IMR-90 (cell line): ENCODE measurements around the gene TMEM81. TPM values are rescaled to one million over a fixed set of nuclear protein-coding genes. Genes with fewer than 3 reads are reported as not detected.

Experiments used
- ATAC-seq: fragments of 200-7000 bp; cut with Tn5 transposase; 2 replicates; pipeline ENCODE4 v1.9.1; 2020; ENCODE audit warnings: low read depth, mild to moderate bottlenecking, moderate library complexity
- BruUV-seq: library from RNA; stranded (reverse); fragments of 400-500 nt; replicated peaks from 2 replicates; lab custom pipeline; 2021; lab: Mats Ljungman, UMichigan
- CTCF ChIA-PET: fragments of 300-600 bp; formaldehyde crosslinking; extraction: SDS; loops from one replicate; lab custom pipeline; 2021; ENCODE audit warnings: antibody characterized with exemption; lab: Yijun Ruan, JAX
- POLR2A ChIA-PET: fragments of 300-600 bp; sonication (Branson Sonifier 250); formaldehyde crosslinking; loops from one replicate; lab custom pipeline; 2022; ENCODE audit warnings: antibody characterized with exemption; ENCODE audit not compliant: unreplicated experiment; lab: Charles Lee
- DNase-seq: peaks from one replicate; pipeline ENCODE4 v3.0.0; 2013
- H2AFZ ChIP-seq: replicated peaks from 2 replicates; pipeline ENCODE3; 2013; ENCODE audit warnings: low read length, mild to moderate bottlenecking; ENCODE audit not compliant: poor library complexity
- H2AK5ac ChIP-seq: 2 replicates; pipeline ENCODE4 v1.6.1; 2013; ENCODE audit warnings: low read depth, low read length, inconsistent platforms
- H2AK9ac ChIP-seq: replicated peaks from 2 replicates; pipeline ENCODE3; 2013; ENCODE audit warnings: mild to moderate bottlenecking, low read depth, low read length, moderate library complexity; ENCODE audit not compliant: poor library complexity
- H2BK120ac ChIP-seq: 2 replicates; pipeline ENCODE4 v1.6.1; 2013; ENCODE audit warnings: low read depth, low read length, inconsistent platforms
- H2BK15ac ChIP-seq: 3 replicates; pipeline ENCODE4 v1.6.1; 2013; ENCODE audit warnings: low read depth, low read length, inconsistent platforms
- H2BK20ac ChIP-seq: 2 replicates; pipeline ENCODE4 v1.6.1; 2013; ENCODE audit warnings: low read depth, mild to moderate bottlenecking, inconsistent platforms, low read length, moderate library complexity
- H2BK5ac ChIP-seq: 2 replicates; pipeline ENCODE4 v1.6.1; 2013; ENCODE audit warnings: mild to moderate bottlenecking, low read depth, low read length, inconsistent platforms; ENCODE audit not compliant: poor library complexity, severe bottlenecking
- H3K14ac ChIP-seq: replicated peaks from 2 replicates; pipeline ENCODE4 v1.6.1; 2013; ENCODE audit warnings: low read depth, low read length, inconsistent platforms
- H3K18ac ChIP-seq: 2 replicates; pipeline ENCODE4 v1.6.1; 2013; ENCODE audit warnings: low read depth, low read length, control low read depth
- H3K23ac ChIP-seq: 2 replicates; pipeline ENCODE4 v1.6.1; 2013; ENCODE audit warnings: low read depth, low read length, inconsistent platforms
- H3K27ac ChIP-seq: 2 replicates; pipeline ENCODE4 v1.5.1; 2013; ENCODE audit warnings: mild to moderate bottlenecking, control low read depth, low read length; ENCODE audit not compliant: insufficient read depth
- H3K27me3 ChIP-seq: 2 replicates; pipeline ENCODE4 v1.6.1; 2013; ENCODE audit warnings: low read length; ENCODE audit not compliant: control insufficient read depth, insufficient read depth
- H3K36me3 ChIP-seq: 2 replicates; pipeline ENCODE4 v1.6.1; 2013; ENCODE audit warnings: low read length, mixed read lengths; ENCODE audit not compliant: control insufficient read depth, insufficient read depth
- H3K4ac ChIP-seq: 2 replicates; pipeline ENCODE4 v1.6.1; 2013; ENCODE audit warnings: low read depth, low read length, inconsistent platforms
- H3K4me1 ChIP-seq: 2 replicates; pipeline ENCODE4 v1.6.1; 2013; ENCODE audit warnings: low read length, mixed read lengths; ENCODE audit not compliant: control insufficient read depth, insufficient read depth
- H3K4me2 ChIP-seq: 2 replicates; pipeline ENCODE4 v1.6.1; 2013; ENCODE audit warnings: low read depth, mild to moderate bottlenecking, control low read depth, low read length, moderate library complexity
- H3K4me3 ChIP-seq: 2 replicates; pipeline ENCODE4 v1.5.1; 2013; ENCODE audit warnings: low read depth, mild to moderate bottlenecking, control low read depth, low read length, moderate library complexity; ENCODE audit not compliant: insufficient read depth
- H3K56ac ChIP-seq: 2 replicates; pipeline ENCODE4 v1.6.1; 2013; ENCODE audit warnings: low read length, inconsistent platforms; ENCODE audit not compliant: insufficient read depth; ENCODE audit errors: extremely low read depth
- H3K79me1 ChIP-seq, 2 experiments: 2 replicates each; pipeline ENCODE4 v1.6.1; 2013; ENCODE audit warnings: low read length in 2 of 2, inconsistent platforms in 1 of 2, low read depth in 1 of 2
- H3K9ac ChIP-seq: 2 replicates; pipeline ENCODE4 v1.6.1; 2013; ENCODE audit warnings: low read depth, low read length, control low read depth
- H3K9me1 ChIP-seq: 2 replicates; pipeline ENCODE4 v1.6.1; 2013; ENCODE audit warnings: low read length, inconsistent platforms; ENCODE audit not compliant: insufficient read depth
- H3K9me3 ChIP-seq: 2 replicates; pipeline ENCODE4 v1.6.1; 2013; ENCODE audit warnings: low read length; ENCODE audit not compliant: control insufficient read depth, insufficient read depth
- H4K20me1 ChIP-seq: 2 replicates; pipeline ENCODE4 v1.6.1; 2013; ENCODE audit warnings: low read length, inconsistent platforms; ENCODE audit not compliant: insufficient read depth
- H4K5ac ChIP-seq: 2 replicates; pipeline ENCODE4 v1.6.1; 2013; ENCODE audit warnings: mild to moderate bottlenecking, low read depth, low read length, control low read depth
- H4K8ac ChIP-seq, 2 experiments: 2 replicates each; pipeline ENCODE4 v1.6.1; 2013; ENCODE audit warnings: low read depth in 2 of 2, low read length in 2 of 2, control low read depth in 1 of 2, inconsistent platforms in 1 of 2
- H4K91ac ChIP-seq: 2 replicates; pipeline ENCODE4 v1.6.1; 2013; ENCODE audit warnings: low read depth, low read length, inconsistent platforms; ENCODE audit not compliant: insufficient read depth
- RAD21 ChIP-seq: IDR thresholded peaks from 2 replicates; pipeline ENCODE4 v1.6.1; 2012; ENCODE audit warnings: low read length, improper control_type of control experiment
- WGBS, 2 experiments: methylation state at CpG; one replicate each; pipeline versions ENCODE4 v1.1.5 to v1.1.7; 2013; ENCODE audit warnings: missing lambda C conversion rate in 2 of 2; ENCODE audit not compliant: insufficient read length in 1 of 2; ENCODE audit errors: extremely low coverage in 2 of 2; 5-methylcytosine and 5-hydroxymethylcytosine counted together
- dilution Hi-C: fragments of 300-500 bp; cut with HindIII; formaldehyde crosslinking; loops from one replicate; pipeline ENCODE4 v1.14.3; 2018; ENCODE audit warnings: low sequenced_read_pairs; ENCODE audit not compliant: unreplicated experiment
- in situ Hi-C: fragments of 300-500 bp; cut with MboI; formaldehyde crosslinking; loops from 3 replicates; pipeline ENCODE4 v1.14.3; 2019; ENCODE audit warnings: low sequenced_read_pairs, inconsistent platforms, mixed read lengths
- intact Hi-C: fragments of 100-400 bp; cut with micrococcal nuclease; formaldehyde crosslinking; loops from 2 replicates; pipeline ENCODE4 v1.10.0; 2022
- polyA plus RNA-seq, 3 experiments: library from polyadenylated mRNA; depleted of rRNA; stranded (reverse); fragments of >200 nt; gene quantifications; 2 replicates each; pipeline ENCODE4 v1.2.3, GENCODE V29; 2012; ENCODE audit warnings: low replicate concordance in 1 of 3
- total RNA-seq: library from RNA; depleted of rRNA; stranded (reverse); fragments of >200 nt; gene quantifications from 2 replicates; pipeline ENCODE4 v1.2.3, GENCODE V29; 2012

TMEM81 gene
- total and polyA plus RNA-seq, 2 of the 4 experiments (the other 2 are of a cell fraction) = 1.5 to 1.8 TPM

DNA sequence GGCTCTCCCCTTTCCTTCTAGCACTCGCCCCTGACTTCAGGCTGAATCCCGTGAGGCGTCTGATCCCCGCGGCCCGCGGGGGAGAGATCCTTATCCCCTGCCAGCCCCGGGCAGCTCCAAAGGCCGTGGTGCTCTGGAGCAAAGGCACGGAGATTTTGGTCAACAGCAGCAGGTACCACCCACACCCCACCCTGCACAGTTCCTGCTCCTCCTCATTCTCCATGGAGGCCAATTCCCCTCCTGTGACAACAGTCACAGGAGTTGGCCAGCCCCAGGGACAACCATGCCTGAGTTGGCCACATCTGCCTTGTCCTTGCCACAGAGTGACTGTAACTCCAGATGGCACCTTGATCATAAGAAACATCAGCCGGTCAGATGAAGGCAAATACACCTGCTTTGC lies 20.0 kb downstream of the TMEM81 start:
- 85% methylated on average over 4 of the region's 11 CpGs; no CpG with 5 or more reads in 1 of the 2 experiments for WGBS, 2 experiments
- no peak for TF ChIP-seq RAD21
- H3K36me3 ChIP-seq = no peaks in the 10 kb centered on the region
- H2BK5ac ChIP-seq = no peak overlapping the region
- CTCF ChIA-PET = no interaction called here
- no peak overlapping the region for H3K4me2 ChIP-seq
- BruUV-seq = no TSS peak
- peaks cover 10% of the 10 kb centered on the region for H3K27me3 ChIP-seq
- H4K8ac ChIP-seq = no peak overlapping the region
- no peak overlapping the region for H2AFZ ChIP-seq
- in situ Hi-C loops = loop anchor here (5.0 kb wide), 1 partner anchor 77 kb away; no protein-coding TSS in a partner anchor
- POLR2A ChIA-PET = no interaction called here
- H3K56ac ChIP-seq = no peak overlapping the region
- no peak overlapping the region for H3K18ac ChIP-seq
- no peak overlapping the region for H4K5ac ChIP-seq
- no peaks in the 10 kb centered on the region for H3K4me1 ChIP-seq
- H4K20me1 ChIP-seq = no peaks in the 10 kb centered on the region
- no peak for DNase-seq
- H3K4ac ChIP-seq = no peak overlapping the region
- no peak overlapping the region for H3K4me3 ChIP-seq
- H3K9me1 ChIP-seq = no peaks in the 10 kb centered on the region
- H3K9me3 ChIP-seq = no peaks in the 10 kb centered on the region
- no peak overlapping the region for H2BK120ac ChIP-seq
- H3K9ac ChIP-seq = no peak overlapping the region
- no peak overlapping the region for H2AK9ac ChIP-seq
- H3K27ac ChIP-seq = no peak overlapping the region
- intact Hi-C loops = no loop called here
- no peak overlapping the region for H3K23ac ChIP-seq
- no peak for ATAC-seq
- no peak overlapping the region for H2BK20ac ChIP-seq
- H3K79me1 ChIP-seq = no peaks in the 10 kb centered on the region
- dilution Hi-C loops = no loop called here
- H2BK15ac ChIP-seq = no peak overlapping the region
- H4K91ac ChIP-seq = no peak overlapping the region
- no peak overlapping the region for H3K14ac ChIP-seq
- no peak overlapping the region for H2AK5ac ChIP-seq
